Fibroblast of skin of right biceps (primary cell): Measurements from ENCODE around the gene TRAPPC14.

Experiments used
- DNase-seq: peaks from one replicate; pipeline ENCODE4 v3.0.0-alpha.2; 2013

Gene TRAPPC14

GRCh38 chr7:100171840-100172239 is 13.3 kb upstream of the TRAPPC14 start:
- DNase-seq, result no peak

GRCh38 chr7:100171087-100171681 is 12.7 kb upstream of the TRAPPC14 start:
- DNase-seq, result no peak

DNA sequence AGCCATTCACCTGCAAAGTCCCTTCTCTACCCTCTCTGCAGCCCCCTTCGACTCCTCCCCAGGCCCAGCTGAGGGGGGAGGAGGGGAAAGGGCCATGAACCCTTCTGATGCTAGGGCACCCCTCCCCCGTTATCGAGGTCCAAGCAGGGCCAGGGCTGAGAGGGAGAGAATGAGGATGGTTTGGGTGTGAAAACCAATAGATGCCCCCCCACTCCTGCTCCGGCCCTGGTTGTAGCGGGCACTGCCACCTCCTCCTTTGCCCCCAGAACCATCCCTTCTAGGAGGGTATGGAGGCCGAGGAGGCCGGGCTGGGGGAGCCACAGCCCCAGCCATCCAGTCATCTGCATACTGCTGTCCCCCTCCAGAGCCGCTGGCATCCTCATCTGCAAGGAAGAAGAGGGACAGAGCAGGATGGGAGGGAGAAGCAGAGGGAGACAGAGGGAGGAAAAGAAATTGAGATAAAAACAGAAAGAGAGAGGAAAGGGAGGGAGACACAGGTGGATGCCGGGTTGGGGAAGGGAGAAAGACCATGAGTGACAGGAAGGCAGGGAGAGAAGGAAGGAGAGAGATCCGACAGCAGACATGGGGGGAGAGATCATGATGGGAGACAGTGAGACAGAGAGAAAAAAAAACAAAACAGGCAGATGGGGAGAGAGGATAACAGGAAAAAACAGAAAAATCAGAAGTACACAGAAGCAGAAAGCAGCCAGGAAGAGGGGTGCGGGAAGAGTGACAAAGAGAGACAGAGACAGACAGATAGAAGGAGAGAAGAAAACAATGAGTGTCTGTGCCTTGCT is 11.8 kb upstream of the TRAPPC14 start:
- DNase-seq, result no peak

GRCh38 chr7:100169147-100169850 is 10.8 kb upstream of the TRAPPC14 start:
- DNase-seq, result no peak

- no peak for DNase-seq
These were observed 9.4 kb upstream of the TRAPPC14 start for GRCh38 chr7:100167912-100168323.

DNA sequence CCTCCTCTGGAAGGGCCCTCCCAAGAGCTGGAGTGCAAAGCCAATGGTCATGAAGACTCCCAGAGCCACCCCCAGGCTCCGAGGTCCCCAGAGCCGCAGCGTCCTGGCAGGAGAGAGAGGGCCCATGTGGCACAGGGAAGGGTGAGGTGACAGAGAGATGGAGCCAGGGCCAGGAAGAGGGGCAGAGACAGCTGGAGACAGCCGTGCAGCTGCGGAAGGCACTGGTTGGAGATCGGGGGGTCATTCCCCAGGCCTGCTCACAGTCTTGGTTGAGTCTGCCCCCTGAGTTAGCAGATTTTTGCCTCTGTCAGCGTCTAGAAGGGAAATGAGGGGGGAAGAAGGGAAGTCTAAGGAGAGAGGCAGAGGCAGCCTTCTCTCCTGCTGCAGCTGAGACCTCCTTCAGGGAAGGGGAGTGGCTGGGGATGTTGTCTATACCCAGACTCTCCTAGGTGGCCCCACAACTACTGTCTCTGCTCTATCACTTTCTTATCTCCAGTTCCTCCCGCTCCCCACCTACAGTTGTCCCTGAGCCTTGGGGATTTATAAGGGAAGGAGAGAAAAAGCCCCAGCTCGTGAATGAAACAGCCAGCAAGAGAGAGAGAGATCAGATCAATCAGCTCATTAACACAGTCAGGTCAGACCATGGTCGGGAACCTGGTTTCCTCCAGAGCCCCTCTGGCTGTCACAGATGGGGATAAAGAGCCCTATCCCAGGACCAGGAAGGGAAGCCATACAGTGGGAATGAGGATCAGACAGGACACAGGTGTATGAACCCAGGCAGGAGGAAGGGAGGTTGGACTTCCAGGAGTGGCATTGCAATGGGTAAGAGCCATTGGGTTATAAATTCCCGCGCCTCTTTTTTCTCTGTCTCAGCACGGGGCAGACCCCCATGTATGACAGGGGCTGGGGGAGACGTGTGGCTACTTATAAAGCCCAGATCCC is 8.7 kb upstream of the TRAPPC14 start:
- DNase-seq, result no peak

GRCh38 chr7:100166317-100166940 is 7.9 kb upstream of the TRAPPC14 start:
- no peak for DNase-seq

GRCh38 chr7:100163871-100164270 is 5.3 kb upstream of the TRAPPC14 start:
- no peak for DNase-seq

GRCh38 chr7:100163006-100163531 is 4.5 kb upstream of the TRAPPC14 start:
- DNase-seq, result no peak

DNA sequence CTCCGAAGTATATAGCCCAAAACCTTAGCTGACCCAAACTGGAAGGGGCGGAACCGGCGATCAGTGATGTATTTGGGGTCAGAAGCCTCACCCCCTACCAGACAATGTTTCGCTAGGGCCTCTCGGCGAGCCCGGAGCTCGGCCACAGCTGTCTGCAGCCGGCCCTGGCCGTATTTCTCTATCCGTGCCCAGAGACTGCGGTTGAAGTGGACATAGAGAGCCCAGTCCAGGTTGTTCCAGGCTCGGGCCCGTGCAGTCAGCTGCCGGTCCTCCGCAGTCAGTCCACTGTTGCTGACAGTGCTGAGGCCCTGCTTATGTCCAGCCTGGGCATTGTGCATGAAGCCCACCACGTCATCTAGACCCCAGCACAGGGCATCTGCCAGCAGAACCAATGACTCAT is 1.5 kb upstream of the TRAPPC14 start:
- no peak for DNase-seq

DNA sequence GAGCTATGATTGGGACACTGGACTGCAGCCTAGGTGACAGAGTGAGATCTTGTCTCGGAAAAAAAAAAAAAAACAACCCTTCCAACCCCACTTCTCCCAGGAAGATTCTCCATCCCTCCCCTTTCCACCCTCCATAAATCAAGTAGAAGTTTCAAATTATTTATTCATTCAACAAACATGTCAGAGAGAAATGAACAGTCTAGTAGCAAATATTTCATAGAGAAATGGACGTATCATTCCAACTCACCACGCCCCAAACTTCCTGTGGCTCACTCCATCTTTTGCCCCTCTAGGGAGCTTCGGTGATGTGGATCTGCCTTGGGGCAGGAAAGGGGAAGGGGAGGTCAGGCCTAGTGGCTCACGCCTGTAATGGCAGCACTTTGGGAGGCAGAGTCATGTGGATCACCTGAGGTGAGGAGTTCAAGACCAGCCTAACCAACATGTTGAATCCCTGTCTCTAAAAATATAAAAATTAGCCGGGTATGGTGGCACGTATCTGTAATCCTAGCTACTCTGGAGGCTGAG is 638 bp upstream of the TRAPPC14 start:
- peak; percentile 30 for DNase-seq

DNA sequence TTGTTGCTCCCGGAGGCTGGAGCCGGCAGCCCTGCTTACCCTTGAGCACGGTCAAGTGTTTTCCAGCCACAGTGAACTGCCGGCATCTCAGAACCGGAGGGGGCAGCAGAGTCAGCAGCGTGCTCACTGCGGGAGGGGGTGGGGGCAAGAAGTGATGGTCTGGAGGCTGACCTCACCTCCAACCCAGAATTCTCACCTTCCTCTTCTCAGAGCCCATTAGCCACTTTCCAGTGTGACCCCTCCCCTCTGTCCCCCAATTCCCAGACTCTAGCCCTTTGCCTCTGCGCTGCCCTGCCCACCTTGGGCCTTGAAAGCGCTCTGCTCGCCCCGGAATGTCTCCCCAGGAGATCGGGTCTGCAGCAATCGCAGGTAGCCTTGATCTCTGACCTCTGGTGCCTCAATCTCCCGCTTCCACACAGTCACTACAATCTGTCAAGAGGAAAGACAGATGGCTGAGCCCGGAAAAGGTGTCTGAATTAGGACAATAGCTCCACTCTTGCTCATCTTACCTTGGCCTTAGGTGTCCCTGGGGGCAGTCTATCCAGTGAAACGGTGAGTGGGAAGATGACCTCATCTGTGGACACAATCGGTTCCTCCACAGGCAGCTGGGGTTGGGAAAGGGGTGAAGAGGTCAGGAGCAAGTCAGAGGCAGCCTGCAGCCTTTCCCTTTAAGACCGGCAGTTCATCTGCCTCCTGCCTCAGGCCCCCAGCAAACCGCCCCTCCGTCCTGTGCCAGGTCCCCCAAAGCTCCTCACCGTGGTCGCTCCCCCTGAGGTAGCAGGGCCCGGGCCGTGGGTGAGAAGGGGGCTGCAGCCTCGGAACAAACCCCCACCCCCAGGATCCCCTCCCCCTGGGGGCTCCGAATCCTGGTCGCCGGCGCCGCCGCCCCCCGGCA is 942 bp downstream of the TRAPPC14 start:
- no peak for DNase-seq

DNA sequence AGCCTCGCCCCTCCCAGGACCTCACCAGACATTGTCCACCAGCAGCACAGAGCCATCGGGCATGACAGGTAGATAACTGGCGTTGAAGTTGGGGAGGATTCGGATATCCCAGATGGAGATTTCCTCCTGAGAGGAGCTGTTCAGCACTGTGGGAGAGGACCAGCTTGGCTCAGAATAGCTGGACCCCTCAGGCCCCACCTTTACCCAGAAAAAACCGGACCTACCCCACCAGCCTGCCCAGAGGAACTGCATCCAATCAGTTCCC is 1.5 kb downstream of the TRAPPC14 start:
- DNase-seq, result no peak

GRCh38 chr7:100156331-100157068 is 2.0 kb downstream of the TRAPPC14 start:
- no peak for DNase-seq

GRCh38 chr7:100155553-100156317 is 2.8 kb downstream of the TRAPPC14 start:
- DNase-seq, result no peak

DNA sequence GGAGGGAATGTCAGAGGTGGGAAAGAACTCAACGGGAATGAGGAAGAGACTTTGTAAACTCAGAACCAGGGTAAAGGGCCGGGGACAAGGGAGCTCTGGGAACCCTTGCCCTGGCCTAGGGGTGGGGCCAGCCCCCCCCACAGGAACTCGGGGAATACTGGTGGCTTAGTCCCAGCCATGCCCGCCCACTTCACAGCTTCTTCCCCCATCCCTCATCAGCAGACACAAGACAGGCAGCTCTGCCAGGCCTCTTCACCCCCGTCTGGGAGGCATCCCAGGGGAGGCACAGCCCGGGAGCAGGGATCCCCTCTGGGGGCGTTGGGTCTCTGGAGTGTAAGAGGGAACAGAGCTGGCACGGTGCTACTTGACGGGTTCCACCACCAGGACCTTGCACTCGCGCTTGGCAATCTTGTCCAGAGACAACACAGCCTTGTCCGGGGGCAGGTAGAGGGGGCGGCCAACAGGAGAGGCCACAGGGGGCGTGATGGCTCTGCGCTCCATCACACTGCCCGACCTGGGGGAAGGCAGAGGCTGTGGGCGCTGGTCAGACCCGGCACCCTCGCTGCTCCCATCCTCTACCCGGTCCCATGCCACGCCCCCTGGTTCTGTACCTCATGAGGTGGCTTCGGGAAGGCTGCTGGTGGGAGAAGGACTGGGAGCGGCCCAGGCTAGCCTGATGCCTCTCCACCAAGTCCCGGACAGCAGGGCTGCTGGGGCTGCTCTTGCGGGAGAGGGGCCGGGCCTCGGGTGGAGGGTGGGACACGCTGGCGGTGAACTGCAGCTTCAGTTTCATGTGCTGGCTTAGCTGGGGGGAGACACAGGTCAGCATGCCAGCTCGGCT is 3.7 kb downstream of the TRAPPC14 start:
- no peak for DNase-seq

DNA sequence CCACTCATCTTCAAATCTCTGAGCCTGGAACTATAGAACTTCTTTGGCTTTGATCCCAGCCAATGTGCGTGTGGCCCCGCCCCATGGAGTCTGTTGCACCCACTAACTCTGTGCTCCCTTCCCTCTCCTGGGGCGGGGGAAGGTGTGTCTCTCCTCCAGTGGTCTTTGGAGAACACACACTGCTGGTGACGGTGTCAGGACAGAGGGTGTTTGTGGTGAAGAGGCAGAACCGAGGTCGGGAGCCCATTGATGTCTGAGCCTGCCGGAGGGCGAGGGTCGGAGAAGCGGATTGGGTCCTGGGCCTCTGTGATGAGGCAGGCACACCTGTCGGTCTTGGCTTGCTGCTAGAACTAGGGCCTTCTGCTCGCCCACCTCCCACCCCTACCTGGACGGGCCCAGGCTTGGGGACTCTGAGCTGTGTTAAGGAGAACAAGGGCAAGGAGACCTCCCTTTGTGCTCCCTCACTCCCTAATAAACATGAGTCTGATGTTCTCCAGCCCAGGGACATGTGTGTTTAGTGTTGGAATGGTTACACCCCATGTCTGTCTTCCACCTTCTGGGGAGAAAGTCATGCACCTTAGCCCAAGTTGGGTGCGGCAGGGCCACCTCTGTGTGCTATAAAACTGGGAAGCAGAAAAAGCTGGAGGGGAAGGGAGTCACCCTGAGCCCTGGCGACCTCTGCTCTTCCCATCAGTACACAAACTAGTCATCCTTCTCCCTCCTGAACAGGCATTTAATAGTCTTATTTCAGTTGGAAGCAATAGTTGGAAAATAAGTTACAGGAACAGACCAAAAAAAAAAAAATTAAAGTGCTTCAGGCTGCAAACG is 4.6 kb downstream of the TRAPPC14 start:
- DNase-seq, result no peak
